Chondrocyte (in vitro differentiated cells): ENCODE data around the gene EPHA1. TPM values are rescaled to one million over a fixed set of nuclear protein-coding genes. Genes with fewer than 3 reads are reported as not detected.

ENCODE experiments used
- DNase-seq: peaks from one replicate; pipeline ENCODE4 v3.0.0; 2021; ENCODE audit warnings: mixed read lengths, low spot score
- H3K27ac Mint-ChIP-seq: one replicate; pipeline ENCODE4 v1.8.0; 2021; ENCODE audit warnings: mild to moderate bottlenecking, moderate library complexity, mixed read lengths; ENCODE audit not compliant: unreplicated experiment
- H3K27me3 Mint-ChIP-seq: 2 replicates; pipeline ENCODE4 v1.8.0; 2021; ENCODE audit warnings: low read depth, mixed read lengths
- H3K36me3 Mint-ChIP-seq: 2 replicates; pipeline ENCODE4 v1.8.0; 2021; ENCODE audit warnings: low read depth, mixed read lengths
- H3K4me1 Mint-ChIP-seq: 2 replicates; pipeline ENCODE4 v1.8.0; 2021; ENCODE audit warnings: low read depth, mild to moderate bottlenecking, mixed read lengths
- H3K4me3 Mint-ChIP-seq: one replicate; pipeline ENCODE4 v1.8.0; 2021; ENCODE audit warnings: mild to moderate bottlenecking, moderate library complexity, mixed read lengths; ENCODE audit not compliant: unreplicated experiment
- H3K9me3 Mint-ChIP-seq: 2 replicates; pipeline ENCODE4 v1.8.0; 2021; ENCODE audit warnings: low read depth, mixed read lengths
- CTCF ChIP-seq: fragments of 200-600 bp; sonication (generic); IDR thresholded peaks from 2 replicates; pipeline ENCODE4 v1.5.0; 2021; ENCODE audit warnings: antibody characterized with exemption, mild to moderate bottlenecking, moderate library complexity
- total RNA-seq: library from RNA; stranded (reverse); gene quantifications from 3 replicates; pipeline ENCODE4 v1.2.1, GENCODE V29; 2021

EPHA1 gene
- total RNA-seq, 1 donor from 2014 or later = not detected

GRCh38 chr7:143374561-143374960 is 34.1 kb downstream of the EPHA1 start:
- no peak overlapping the region for H3K4me3 Mint-ChIP-seq
- no peaks in the 10 kb centered on the region for H3K36me3 Mint-ChIP-seq
- no peaks in the 10 kb centered on the region for H3K27me3 Mint-ChIP-seq
- H3K4me1 Mint-ChIP-seq = peaks cover 33% of the 10 kb centered on the region
- no peak for DNase-seq
- no peaks in the 10 kb centered on the region for H3K9me3 Mint-ChIP-seq
- no peak overlapping the region for H3K27ac Mint-ChIP-seq
- no peak for TF ChIP-seq CTCF

GRCh38 chr7:143373255-143373794 is 35.3 kb downstream of the EPHA1 start:
- Mint-ChIP-seq H3K4me3 (no peak overlapping the region), H3K9me3 (no peaks in the 10 kb centered on the region), H3K27me3 (no peaks in the 10 kb centered on the region), H3K36me3 (no peaks in the 10 kb centered on the region), H3K27ac (no peak overlapping the region), H3K4me1 (peaks cover 20% of the 10 kb centered on the region)
- TF ChIP-seq CTCF = peak; percentile 29
- DNase-seq = no peak

DNA sequence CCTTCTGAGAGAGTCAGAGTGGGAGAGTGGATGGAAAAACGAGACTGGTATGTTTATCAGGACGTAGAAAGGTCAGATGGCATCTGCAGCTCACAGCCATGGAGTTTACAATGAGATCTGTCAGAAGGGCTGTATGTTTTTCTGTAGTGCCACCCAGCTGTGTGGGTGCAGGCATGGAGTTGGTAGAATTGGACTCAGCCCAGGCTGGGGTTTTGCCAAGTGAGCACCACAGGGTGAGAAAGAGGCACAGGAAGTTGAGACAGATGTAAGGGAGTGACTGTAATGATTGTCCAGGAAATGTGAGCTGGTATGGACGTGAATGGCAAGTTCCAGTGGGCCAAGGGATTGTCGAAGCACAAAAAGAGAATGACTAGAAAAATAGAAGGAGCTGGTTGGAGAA is 36.6 kb downstream of the EPHA1 start:
- no peak for TF ChIP-seq CTCF
- no peaks in the 10 kb centered on the region for H3K36me3 Mint-ChIP-seq
- H3K27me3 Mint-ChIP-seq = no peaks in the 10 kb centered on the region
- no peak for DNase-seq
- H3K4me3 Mint-ChIP-seq = no peak overlapping the region
- H3K27ac Mint-ChIP-seq = no peak overlapping the region
- H3K9me3 Mint-ChIP-seq = no peaks in the 10 kb centered on the region
- H3K4me1 Mint-ChIP-seq = peaks cover 17% of the 10 kb centered on the region

DNA sequence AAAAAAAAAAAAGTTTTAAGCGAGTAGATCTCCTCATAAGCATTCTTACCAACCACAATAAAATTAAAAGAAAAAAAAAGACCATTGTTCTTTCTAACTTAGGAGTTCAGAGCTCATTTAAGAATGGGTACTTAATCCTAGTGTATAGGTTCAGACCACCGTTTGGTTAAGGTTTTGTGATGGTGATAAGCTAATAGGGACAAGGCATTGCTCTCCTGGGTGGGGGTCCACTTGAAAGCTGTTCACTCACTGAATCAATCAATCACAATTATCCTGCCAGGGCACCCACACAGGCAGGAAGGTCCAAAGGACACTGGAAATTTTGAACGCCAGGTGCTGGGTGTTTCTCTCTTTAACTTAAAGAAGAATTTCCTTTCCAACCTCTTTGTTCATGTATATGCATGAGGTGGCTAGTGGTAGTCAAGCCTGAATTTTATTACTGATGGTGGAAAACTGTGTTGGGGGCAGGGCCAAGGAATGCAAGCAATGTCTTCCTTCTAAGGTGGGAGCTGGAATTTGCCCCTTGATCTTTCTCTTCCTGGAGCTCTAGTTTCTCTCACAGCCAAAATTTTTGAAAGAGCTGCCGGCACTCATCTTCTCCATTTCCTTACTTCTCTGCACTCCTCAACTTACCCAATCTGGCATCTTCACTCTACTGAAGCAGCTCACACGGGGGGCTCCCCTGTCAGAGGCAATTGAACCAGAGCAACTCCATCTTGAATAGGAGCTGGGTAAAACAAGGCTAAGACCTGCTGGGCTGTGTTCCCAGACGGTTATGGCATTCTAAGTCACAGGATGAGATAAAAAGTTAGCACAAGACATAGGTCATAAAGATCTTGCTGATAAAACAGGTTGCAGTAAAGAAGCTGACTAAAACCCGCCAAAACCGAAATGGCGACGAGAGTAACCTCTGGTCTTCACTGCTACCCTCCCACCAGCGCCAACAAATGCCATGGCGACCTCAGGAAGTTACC is 38.7 kb downstream of the EPHA1 start:
- TF ChIP-seq CTCF = no peak
- Mint-ChIP-seq H3K27me3 (peaks cover 2% of the 10 kb centered on the region), H3K27ac (no peak overlapping the region), H3K9me3 (no peaks in the 10 kb centered on the region), H3K4me1 (peaks cover 15% of the 10 kb centered on the region), H3K36me3 (no peaks in the 10 kb centered on the region), H3K4me3 (no peak overlapping the region)
- no peak for DNase-seq

GRCh38 chr7:143368387-143368786 is 40.3 kb downstream of the EPHA1 start:
- no peaks in the 10 kb centered on the region for H3K36me3 Mint-ChIP-seq
- peaks cover 12% of the 10 kb centered on the region for H3K27me3 Mint-ChIP-seq
- H3K4me3 Mint-ChIP-seq = no peak overlapping the region
- H3K4me1 Mint-ChIP-seq = peaks cover 15% of the 10 kb centered on the region
- TF ChIP-seq CTCF = no peak
- no peak overlapping the region for H3K27ac Mint-ChIP-seq
- no peaks in the 10 kb centered on the region for H3K9me3 Mint-ChIP-seq
- DNase-seq = no peak
